Breast epithelium (tissue), 3 donors: ENCODE data around the gene EFNA5.

ENCODE experiments used
- CTCF ChIP-seq, 3 donors: fragments of 450-650 bp; IDR thresholded peaks; one replicate each; pipeline ENCODE4 v1.5.1; 2016 to 2017; ENCODE audit warnings: antibody characterized with exemption in 3 of 3, mild to moderate bottlenecking in 3 of 3, moderate library complexity in 3 of 3
- POLR2A ChIP-seq: fragments of 450-650 bp; IDR thresholded peaks from one replicate; pipeline ENCODE4 v1.6.1; 2016; ENCODE audit warnings: antibody characterized with exemption, mild to moderate bottlenecking, moderate library complexity
- POLR2AphosphoS5 ChIP-seq, 3 donors: sonication (generic); formaldehyde crosslinking; IDR thresholded peaks; one replicate each; pipeline ENCODE4 v1.6.1; 2017; ENCODE audit warnings: antibody characterized with exemption in 3 of 3

GRCh38 chr5:107544967-107545366 lies 125.8 kb downstream of the EFNA5 start:
- no peak for TF ChIP-seq POLR2A
- no peak for TF ChIP-seq CTCF (IDR thresholded peaks at IDR 0.05)
- TF ChIP-seq POLR2AphosphoS5 (IDR thresholded peaks at IDR 0.05), result no peak
